Peyer's patch (tissue), 4 donors: ENCODE data around the gene STEAP4.

Source experiments
- POLR2A ChIP-seq, 2 donors: fragments of 450-650 bp; IDR thresholded peaks; one replicate each; pipeline ENCODE4 v1.5.1; 2017; ENCODE audit warnings: antibody characterized with exemption in 2 of 2, mild to moderate bottlenecking in 2 of 2, moderate library complexity in 2 of 2
- TF ChIP-seq, protein P1 (sequence below), 6 experiments: fragments of 450-650 bp in 4 of 6; fragments of 200-600 bp in 2 of 6; sonication (generic) in 1 of 6; IDR thresholded peaks; one replicate each; pipeline ENCODE4 v1.5.1; 2017 to 2019; ENCODE audit warnings: antibody characterized with exemption in 6 of 6, mild to moderate bottlenecking in 3 of 6, moderate library complexity in 1 of 6

DNA sequence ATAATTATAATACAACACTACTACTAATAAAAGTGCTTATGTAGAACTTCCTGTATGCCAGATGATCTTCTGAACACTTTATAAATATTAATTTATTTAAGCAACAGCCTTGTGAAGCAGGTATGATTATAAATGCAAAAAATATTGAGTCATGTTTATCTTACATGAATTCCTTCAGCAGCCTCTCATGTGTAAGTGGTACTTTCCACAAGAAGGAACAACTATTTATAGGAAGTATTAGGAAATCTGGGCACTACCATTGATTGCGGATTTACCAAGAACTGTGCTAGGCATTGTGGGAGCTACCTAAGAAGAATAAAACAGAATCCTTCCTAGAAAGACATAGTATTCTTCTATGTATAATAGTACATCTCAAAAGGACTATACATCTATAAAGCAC lies 10.7 kb upstream of the STEAP4 start:
- no peak for TF ChIP-seq POLR2A (IDR thresholded peaks at IDR 0.05)
- TF ChIP-seq, protein P1, sequence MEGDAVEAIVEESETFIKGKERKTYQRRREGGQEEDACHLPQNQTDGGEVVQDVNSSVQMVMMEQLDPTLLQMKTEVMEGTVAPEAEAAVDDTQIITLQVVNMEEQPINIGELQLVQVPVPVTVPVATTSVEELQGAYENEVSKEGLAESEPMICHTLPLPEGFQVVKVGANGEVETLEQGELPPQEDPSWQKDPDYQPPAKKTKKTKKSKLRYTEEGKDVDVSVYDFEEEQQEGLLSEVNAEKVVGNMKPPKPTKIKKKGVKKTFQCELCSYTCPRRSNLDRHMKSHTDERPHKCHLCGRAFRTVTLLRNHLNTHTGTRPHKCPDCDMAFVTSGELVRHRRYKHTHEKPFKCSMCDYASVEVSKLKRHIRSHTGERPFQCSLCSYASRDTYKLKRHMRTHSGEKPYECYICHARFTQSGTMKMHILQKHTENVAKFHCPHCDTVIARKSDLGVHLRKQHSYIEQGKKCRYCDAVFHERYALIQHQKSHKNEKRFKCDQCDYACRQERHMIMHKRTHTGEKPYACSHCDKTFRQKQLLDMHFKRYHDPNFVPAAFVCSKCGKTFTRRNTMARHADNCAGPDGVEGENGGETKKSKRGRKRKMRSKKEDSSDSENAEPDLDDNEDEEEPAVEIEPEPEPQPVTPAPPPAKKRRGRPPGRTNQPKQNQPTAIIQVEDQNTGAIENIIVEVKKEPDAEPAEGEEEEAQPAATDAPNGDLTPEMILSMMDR (IDR thresholded peaks at IDR 0.05), result no peak
